Omental fat pad (tissue), 4 donors: ENCODE data around the gene CEMIP. TPM values are rescaled to one million over a fixed set of nuclear protein-coding genes. Genes with fewer than 3 reads are reported as not detected.

ENCODE experiments used
- ATAC-seq: fragments of 150-250 bp; one replicate; pipeline ENCODE4 v1.9.1; 2016; ENCODE audit warnings: mild to moderate bottlenecking, moderate library complexity; ENCODE audit not compliant: low FRiP score
- DNase-seq: peaks from one replicate; pipeline ENCODE4 v3.0.0-alpha.2; 2019; ENCODE audit warnings: low spot score
- small RNA-seq: library from RNA; depleted of rRNA; stranded (forward); fragments of <200 nt; gene quantifications from one replicate; pipeline ENCODE3, GENCODE V24; 2016
- total RNA-seq, 4 donors: library from RNA; depleted of rRNA; stranded (reverse); fragments of >200 nt; gene quantifications; one replicate each; pipeline ENCODE4 v1.1.0, GENCODE V29; 2016
- TF ChIP-seq, protein P1 (sequence below), 3 donors: fragments of 450-650 bp; IDR thresholded peaks; one replicate each; pipeline ENCODE4 v1.5.1; 2016 to 2017; ENCODE audit warnings: antibody characterized with exemption in 3 of 3, mild to moderate bottlenecking in 3 of 3, moderate library complexity in 2 of 3

The CEMIP gene
- total RNA-seq, 4 donors from 2014 or later = 0.19 to 9.5 (median 1.2) TPM; not detected in 1

DNA sequence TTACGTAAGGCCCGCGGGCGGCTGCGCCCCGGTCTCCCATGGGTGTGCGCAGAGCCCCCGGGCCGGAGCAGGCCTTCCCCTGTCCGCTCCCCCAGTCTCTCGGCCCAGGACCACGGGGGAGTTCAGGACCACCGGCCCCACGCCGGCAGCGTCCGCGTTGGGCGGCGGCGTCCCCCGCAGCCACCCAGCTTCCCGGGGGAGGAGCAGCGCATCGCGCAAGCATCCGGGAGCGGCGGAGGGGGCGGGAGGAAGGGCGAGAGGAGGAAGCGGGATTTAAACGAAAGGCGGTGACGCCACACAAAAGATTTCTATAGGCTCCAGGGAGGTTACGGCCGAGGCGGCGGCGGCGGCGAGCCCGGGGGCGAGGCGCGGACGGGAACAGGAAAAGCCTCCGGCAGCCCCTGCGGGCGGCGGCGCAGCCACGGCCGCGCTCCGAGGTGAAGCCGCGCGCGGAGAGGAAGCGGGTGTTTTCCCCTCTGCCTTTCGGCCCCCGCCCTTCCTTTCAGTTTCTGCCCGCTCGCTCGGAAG is 221.5 kb downstream of the CEMIP start, which contains the start of gene TLNRD1:
TSS of gene TLNRD1 (plus strand) at position 300 of the 528 bp plus-strand sequence. CDS start 1,349 bp downstream, outside the sequence.
- DNase-seq = peak; percentile 61
- ATAC-seq = peak; percentile 85
- TF ChIP-seq, protein P1, sequence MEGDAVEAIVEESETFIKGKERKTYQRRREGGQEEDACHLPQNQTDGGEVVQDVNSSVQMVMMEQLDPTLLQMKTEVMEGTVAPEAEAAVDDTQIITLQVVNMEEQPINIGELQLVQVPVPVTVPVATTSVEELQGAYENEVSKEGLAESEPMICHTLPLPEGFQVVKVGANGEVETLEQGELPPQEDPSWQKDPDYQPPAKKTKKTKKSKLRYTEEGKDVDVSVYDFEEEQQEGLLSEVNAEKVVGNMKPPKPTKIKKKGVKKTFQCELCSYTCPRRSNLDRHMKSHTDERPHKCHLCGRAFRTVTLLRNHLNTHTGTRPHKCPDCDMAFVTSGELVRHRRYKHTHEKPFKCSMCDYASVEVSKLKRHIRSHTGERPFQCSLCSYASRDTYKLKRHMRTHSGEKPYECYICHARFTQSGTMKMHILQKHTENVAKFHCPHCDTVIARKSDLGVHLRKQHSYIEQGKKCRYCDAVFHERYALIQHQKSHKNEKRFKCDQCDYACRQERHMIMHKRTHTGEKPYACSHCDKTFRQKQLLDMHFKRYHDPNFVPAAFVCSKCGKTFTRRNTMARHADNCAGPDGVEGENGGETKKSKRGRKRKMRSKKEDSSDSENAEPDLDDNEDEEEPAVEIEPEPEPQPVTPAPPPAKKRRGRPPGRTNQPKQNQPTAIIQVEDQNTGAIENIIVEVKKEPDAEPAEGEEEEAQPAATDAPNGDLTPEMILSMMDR (IDR thresholded peaks at IDR 0.05) = no peak

Small RNA genes within 50 kb of the gene (small RNA-seq; reads per million reads assigned to genes)
- not detected for gene MIR4514
- not detected for gene MIR549A

Other genes starting within 250 kb of the CEMIP start
- 1 to 10 TPM; 1.1 to 4.3 (median 2.1) TPM for gene ABHD17C, start 84.1 kb upstream of the CEMIP start, total RNA-seq
- 10 to 100 TPM; 19.5 to 26.1 (median 22.6) TPM for gene MESD, start 210.4 kb downstream of the CEMIP start, total RNA-seq
- gene TLNRD1, start 221.6 kb downstream of the CEMIP start, total RNA-seq = 10 to 100 TPM; 39.0 to 59.4 (median 41.8) TPM